H1 (cell line): Measurements from ENCODE around the gene CD48. TPM values are rescaled to one million over a fixed set of nuclear protein-coding genes. Genes with fewer than 3 reads are reported as not detected.

Experiments used
- CTCF ChIA-PET: fragments of 300-600 bp; sonication (Branson Sonifier 250); formaldehyde crosslinking; loops from one replicate; lab custom pipeline; 2021; ENCODE audit not compliant: partially characterized antibody; lab: Charles Lee
- POLR2A ChIA-PET: fragments of 300-600 bp; sonication (Branson Sonifier 250); formaldehyde crosslinking; loops from one replicate; lab custom pipeline; 2021; ENCODE audit warnings: inconsistent platforms; ENCODE audit not compliant: partially characterized antibody; lab: Charles Lee
- DNase-seq, 2 experiments: peaks; one replicate each; pipeline versions ENCODE4 v3.0.0 to v3.0.0-alpha.2; 2010 to 2022; ENCODE audit warnings: low spot score in 2 of 2, low read depth in 1 of 2, mixed read lengths in 1 of 2
- FAIRE-seq: peaks from 2 replicates; lab custom pipeline; 2011; peaks lifted over from hg19 to GRCh38; lab: Jason Lieb, UNC
- H2AFZ ChIP-seq: 2 replicates; pipeline ENCODE4 v1.8.1; 2012; ENCODE audit warnings: low read length, inconsistent platforms
- H2AK5ac ChIP-seq: 2 replicates; pipeline ENCODE4 v1.6.1; 2013; ENCODE audit warnings: low read depth, low read length
- H2BK120ac ChIP-seq: replicated peaks from 2 replicates; pipeline ENCODE3; 2013; ENCODE audit warnings: low read depth, low read length, inconsistent platforms
- H2BK12ac ChIP-seq: 2 replicates; pipeline ENCODE4 v1.6.1; 2013; ENCODE audit warnings: low read depth, low read length
- H2BK15ac ChIP-seq: 2 replicates; pipeline ENCODE4 v1.6.1; 2013; ENCODE audit warnings: low read length
- H2BK20ac ChIP-seq: 2 replicates; pipeline ENCODE4 v1.6.1; 2013; ENCODE audit warnings: low read length
- H2BK5ac ChIP-seq: 2 replicates; pipeline ENCODE4 v1.6.1; 2013; ENCODE audit warnings: low read depth, low read length
- H3K14ac ChIP-seq: 2 replicates; pipeline ENCODE4 v1.6.1; 2013; ENCODE audit warnings: inconsistent platforms; ENCODE audit not compliant: insufficient read length
- H3K18ac ChIP-seq: 2 replicates; pipeline ENCODE4 v1.6.1; 2013; ENCODE audit warnings: low read length; ENCODE audit errors: extremely low read depth
- H3K23ac ChIP-seq: 2 replicates; pipeline ENCODE4 v1.6.1; 2013; ENCODE audit warnings: inconsistent platforms; ENCODE audit not compliant: insufficient read length
- H3K23me2 ChIP-seq: 2 replicates; pipeline ENCODE4 v1.6.1; 2013; ENCODE audit warnings: low read depth, low read length
- H3K27ac ChIP-seq: 2 replicates; pipeline ENCODE4 v1.6.1; 2011; ENCODE audit warnings: low read depth, low read length, inconsistent platforms
- H3K27me3 ChIP-seq, 4 experiments: replicated peaks in 1 of 4; 1 replicate in 1 of 4; 2 replicates in 3 of 4; pipeline versions ENCODE4 v1.6.1 to v1.8.1; 2011 to 2013; ENCODE audit warnings: low read length in 3 of 4, mild to moderate bottlenecking in 3 of 4, inconsistent platforms in 2 of 4, mixed read lengths in 2 of 4, moderate library complexity in 1 of 4; ENCODE audit not compliant: control insufficient read depth in 3 of 4, insufficient read depth in 3 of 4; ENCODE audit errors: extremely low read depth in 1 of 4
- H3K36me3 ChIP-seq, 4 experiments: 2 replicates each; pipeline versions ENCODE4 v1.6.1 to v1.8.1; 2011 to 2013; ENCODE audit warnings: mild to moderate bottlenecking in 4 of 4, low read length in 3 of 4, moderate library complexity in 2 of 4, control low read depth in 1 of 4, inconsistent platforms in 1 of 4; ENCODE audit not compliant: insufficient read depth in 4 of 4, control insufficient read depth in 2 of 4
- H3K4ac ChIP-seq: replicated peaks from 2 replicates; pipeline ENCODE3; 2013; ENCODE audit warnings: low read length, low read depth, mixed read lengths, inconsistent platforms; ENCODE audit not compliant: insufficient read length
- H3K4me1 ChIP-seq, 4 experiments: replicated peaks in 1 of 4; 1 replicate in 1 of 4; 2 replicates in 3 of 4; pipeline versions ENCODE4 v1.6.1 to v1.8.1; 2011 to 2013; ENCODE audit warnings: low read length in 3 of 4, inconsistent platforms in 2 of 4, mixed read lengths in 1 of 4; ENCODE audit not compliant: insufficient read depth in 4 of 4, control insufficient read depth in 3 of 4
- H3K4me2 ChIP-seq, 2 experiments: 2 replicates each; pipeline versions ENCODE4 v1.6.1 to v1.8.1; 2011 to 2013; ENCODE audit warnings: low read depth in 2 of 2, low read length in 2 of 2, control low read depth in 1 of 2, inconsistent platforms in 1 of 2, mild to moderate bottlenecking in 1 of 2; ENCODE audit not compliant: insufficient read depth in 1 of 2
- H3K4me3 ChIP-seq, 4 experiments: fragments of 200-600, 300-600 bp in 1 of 4; sonication (generic), shearing (Covaris generic), sonication (Bioruptor Twin) in 1 of 4; 2 replicates each; pipeline versions ENCODE4 v1.5.1 to v1.8.1; 2011 to 2016; ENCODE audit warnings: low read length in 4 of 4, low read depth in 3 of 4, control low read depth in 2 of 4, inconsistent platforms in 2 of 4, mild to moderate bottlenecking in 2 of 4, mixed read lengths in 1 of 4, moderate library complexity in 1 of 4; ENCODE audit not compliant: insufficient read depth in 2 of 4; ENCODE audit errors: extremely low read depth in 1 of 4
- H3K56ac ChIP-seq: replicated peaks from 2 replicates; pipeline ENCODE3; 2013; ENCODE audit warnings: low read depth, mild to moderate bottlenecking, mixed read lengths, low read length, inconsistent platforms; ENCODE audit not compliant: insufficient read length
- H3K79me1 ChIP-seq: 2 replicates; pipeline ENCODE4 v1.6.1; 2013; ENCODE audit warnings: low read depth, low read length, control low read depth
- H3K79me2 ChIP-seq, 2 experiments: 2 replicates each; pipeline versions ENCODE4 v1.6.1 to v1.8.1; 2012 to 2013; ENCODE audit warnings: low read length in 2 of 2, mild to moderate bottlenecking in 2 of 2, inconsistent platforms in 1 of 2; ENCODE audit not compliant: insufficient read depth in 2 of 2, control insufficient read depth in 1 of 2
- H3K9ac ChIP-seq, 4 experiments: replicated peaks in 1 of 4; 1 replicate in 1 of 4; 2 replicates in 3 of 4; pipeline versions ENCODE4 v1.6.1 to v1.8.1; 2011 to 2013; ENCODE audit warnings: low read depth in 3 of 4, low read length in 3 of 4, control low read depth in 2 of 4, mild to moderate bottlenecking in 2 of 4, moderate library complexity in 2 of 4, inconsistent platforms in 1 of 4; ENCODE audit errors: extremely low read depth in 1 of 4
- H3K9me3 ChIP-seq, 2 experiments: 2 replicates each; pipeline versions ENCODE4 v1.6.1 to v1.8.1; 2012 to 2013; ENCODE audit warnings: mild to moderate bottlenecking in 2 of 2, moderate library complexity in 2 of 2, control low read depth in 1 of 2, inconsistent platforms in 1 of 2, low read depth in 1 of 2, low read length in 1 of 2, mixed read lengths in 1 of 2; ENCODE audit not compliant: insufficient read depth in 2 of 2
- H4K20me1 ChIP-seq, 2 experiments: replicated peaks in 1 of 2; 2 replicates each; pipeline versions ENCODE3 to v1.8.1; 2011 to 2013; ENCODE audit warnings: inconsistent platforms in 2 of 2, low read length in 2 of 2, mild to moderate bottlenecking in 1 of 2; ENCODE audit not compliant: insufficient read depth in 2 of 2, control insufficient read depth in 1 of 2
- H4K5ac ChIP-seq: 2 replicates; pipeline ENCODE4 v1.6.1; 2013; ENCODE audit warnings: low read length, low read depth, mixed read lengths, inconsistent platforms; ENCODE audit not compliant: insufficient read length
- H4K8ac ChIP-seq: 2 replicates; pipeline ENCODE4 v1.8.0; 2013; ENCODE audit warnings: mild to moderate bottlenecking, moderate library complexity, low read length, inconsistent platforms; ENCODE audit not compliant: insufficient read depth; ENCODE audit errors: extremely low read depth
- H4K91ac ChIP-seq: replicated peaks from 2 replicates; pipeline ENCODE3; 2013; ENCODE audit warnings: low read length, mixed read lengths, inconsistent platforms; ENCODE audit not compliant: insufficient read length
- BACH1 ChIP-seq: IDR thresholded peaks from 2 replicates; pipeline ENCODE4 v1.6.1; 2012; ENCODE audit warnings: low read length, improper control_type of control experiment
- CBX5 ChIP-seq: fragments of 300-800, 300-1000 bp; sonication (generic); IDR thresholded peaks from 2 replicates; pipeline ENCODE4 v1.7.1; 2016; ENCODE audit warnings: antibody characterized with exemption, low read length, low read depth
- EP300 ChIP-seq, 2 experiments: IDR thresholded peaks; 1 replicate in 1 of 2; 2 replicates in 1 of 2; pipeline ENCODE4 v1.6.1; 2011 to 2012; ENCODE audit warnings: low read depth in 2 of 2, low read length in 2 of 2, mild to moderate bottlenecking in 2 of 2, borderline replicate concordance in 1 of 2, inconsistent platforms in 1 of 2, moderate library complexity in 1 of 2
- JUN ChIP-seq: IDR thresholded peaks from 2 replicates; pipeline ENCODE4 v1.6.1; 2011; ENCODE audit warnings: low read depth, mild to moderate bottlenecking, improper control_type of control experiment, low read length
- RFX5 ChIP-seq: IDR thresholded peaks from 2 replicates; pipeline ENCODE4 v1.6.1; 2011; ENCODE audit warnings: low read depth, low read length, improper control_type of control experiment, borderline replicate concordance
- SIX5 ChIP-seq: IDR thresholded peaks from 2 replicates; pipeline ENCODE4 v1.6.1; 2011; ENCODE audit warnings: mild to moderate bottlenecking, low read depth, low read length
- SP4 ChIP-seq: IDR thresholded peaks from 2 replicates; pipeline ENCODE4 v1.6.1; 2012; ENCODE audit warnings: low read length, inconsistent platforms
- WGBS, 2 experiments: shearing (Covaris generic) in 1 of 2; methylation state at CpG; one replicate each; pipeline versions ENCODE4 v1.1.6 to v1.1.7; 2013 to 2015; ENCODE audit warnings: low lambda C conversion rate in 2 of 2, mixed read lengths in 2 of 2, inconsistent platforms in 1 of 2, low coverage in 1 of 2, missing lambda C conversion rate in 1 of 2; ENCODE audit not compliant: insufficient replicate concordance in 2 of 2, insufficient coverage in 1 of 2, insufficient read length in 1 of 2; ENCODE audit errors: extremely low coverage in 1 of 2, missing lambda C conversion rate in 1 of 2; 5-methylcytosine and 5-hydroxymethylcytosine counted together
- polyA plus RNA-seq, 7 experiments: library from polyadenylated mRNA; depleted of rRNA in 3 of 7; stranded (reverse) in 5 of 7; unstranded in 2 of 7; fragments of >200 nt in 5 of 7; fragments of 200-250 nt in 2 of 7; gene quantifications; 1 replicate in 5 of 7; 2 replicates in 1 of 7; 4 replicates in 1 of 7; pipeline versions ENCODE4 v1.2.1 to v1.2.3, GENCODE V29; 2011 to 2013; ENCODE audit warnings: missing spikeins in 2 of 7, mixed read lengths in 2 of 7
- total RNA-seq: library from RNA; stranded (reverse); fragmentation: NEBNext Ultra II Directional; extraction: Animal tissue kit (Norgen Biotek cat#: 25700); gene quantifications from 2 replicates; pipeline ENCODE4 v1.2.1, GENCODE V29; 2021

The CD48 gene
- total and polyA plus RNA-seq, 2 of the 8 experiments (the other 6 are each of a cell fraction or from before 2014, with no cell fraction given): 0.08 TPM; not detected in 1

DNA sequence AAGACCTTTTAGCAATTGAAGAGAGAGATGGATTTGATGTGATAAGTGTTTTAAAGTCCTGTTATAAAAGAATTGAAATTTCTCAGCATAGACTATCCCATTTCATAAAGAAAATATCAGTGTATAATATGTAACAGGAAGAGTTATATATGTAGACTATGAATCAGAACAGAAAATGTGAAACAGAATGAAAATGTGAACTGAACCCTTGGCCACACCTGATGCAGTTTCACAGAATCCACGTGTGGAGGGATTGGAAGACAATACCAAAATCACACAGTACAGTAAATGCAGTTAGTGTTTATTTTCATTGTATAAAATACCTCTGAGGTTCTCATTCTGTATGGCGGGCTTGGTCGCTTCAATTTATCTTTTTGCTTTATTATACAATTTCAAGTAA is 54.9 kb downstream of the CD48 start:
- POLR2A ChIA-PET: no interaction called here
- CTCF ChIA-PET: no interaction called here
- H2AK5ac ChIP-seq: no peak overlapping the region
- H3K9me3 ChIP-seq: peaks cover 0 to 2% of the 10 kb centered on the region in 2 experiments; a peak in 1 of 4 replicates
- H3K79me1 ChIP-seq: no peaks in the 10 kb centered on the region
- no peak for FAIRE-seq
- WGBS, 2 experiments: 96% methylated on average over 3 of the region's 3 CpGs; no CpG with 5 or more reads in 1 of the 2 experiments
- no peak overlapping the region for H3K18ac ChIP-seq
- no peak overlapping the region for H3K4me3 ChIP-seq
- TF ChIP-seq JUN (no peak), CBX5 (no peak), SP4 (no peak), SIX5 (no peak), RFX5 (no peak), EP300 (IDR thresholded peaks at IDR 0.05; ENCODE audit: borderline replicate concordance in 1 of 2, low read depth in 2 of 2, low read length in 2 of 2) (no peak), BACH1 (no peak)
- no peak overlapping the region for H3K27ac ChIP-seq
- H3K79me2 ChIP-seq: no peaks in the 10 kb centered on the region
- no peaks in the 10 kb centered on the region for H4K20me1 ChIP-seq
- no peak overlapping the region for H2BK5ac ChIP-seq
- H2BK20ac ChIP-seq: no peak overlapping the region
- H3K14ac ChIP-seq: no peak overlapping the region
- H3K27me3 ChIP-seq: no peaks in the 10 kb centered on the region; a peak in 1 of 7 replicates
- H2BK15ac ChIP-seq: no peak overlapping the region
- H3K56ac ChIP-seq: no peak overlapping the region
- H2AFZ ChIP-seq: no peak overlapping the region
- no peaks in the 10 kb centered on the region for H3K23me2 ChIP-seq
- H2BK120ac ChIP-seq: no peak overlapping the region
- no peaks in the 10 kb centered on the region for H3K36me3 ChIP-seq
- H4K5ac ChIP-seq: no peak overlapping the region
- no peak overlapping the region for H3K4ac ChIP-seq
- H3K9ac ChIP-seq: no peak overlapping the region
- H3K4me1 ChIP-seq: peaks cover 3 to 12% (median 10%) of the 10 kb centered on the region in 4 experiments; a peak in 4 of 7 replicates
- no peak overlapping the region for H3K23ac ChIP-seq
- H2BK12ac ChIP-seq: no peak overlapping the region
- H4K8ac ChIP-seq: no peak overlapping the region
- no peak for DNase-seq
- H4K91ac ChIP-seq: no peak overlapping the region
- no peak overlapping the region for H3K4me2 ChIP-seq
